H1 (cell line): Measurements from ENCODE around the gene HIC1. TPM values are rescaled to one million over a fixed set of nuclear protein-coding genes. Genes with fewer than 3 reads are reported as not detected.

Experiments
- CTCF ChIA-PET: fragments of 300-600 bp; sonication (Branson Sonifier 250); formaldehyde crosslinking; loops from one replicate; lab custom pipeline; 2021; ENCODE audit not compliant: partially characterized antibody; lab: Charles Lee
- POLR2A ChIA-PET: fragments of 300-600 bp; sonication (Branson Sonifier 250); formaldehyde crosslinking; loops from one replicate; lab custom pipeline; 2021; ENCODE audit warnings: inconsistent platforms; ENCODE audit not compliant: partially characterized antibody; lab: Charles Lee
- DNase-seq, 2 experiments: peaks; one replicate each; pipeline versions ENCODE4 v3.0.0 to v3.0.0-alpha.2; 2010 to 2022; ENCODE audit warnings: low spot score in 2 of 2, low read depth in 1 of 2, mixed read lengths in 1 of 2
- FAIRE-seq: peaks from 2 replicates; lab custom pipeline; 2011; peaks lifted over from hg19 to GRCh38; lab: Jason Lieb, UNC
- H2AFZ ChIP-seq: 2 replicates; pipeline ENCODE4 v1.8.1; 2012; ENCODE audit warnings: low read length, inconsistent platforms
- H2AK5ac ChIP-seq: 2 replicates; pipeline ENCODE4 v1.6.1; 2013; ENCODE audit warnings: low read depth, low read length
- H2BK120ac ChIP-seq: replicated peaks from 2 replicates; pipeline ENCODE3; 2013; ENCODE audit warnings: low read depth, low read length, inconsistent platforms
- H2BK12ac ChIP-seq: 2 replicates; pipeline ENCODE4 v1.6.1; 2013; ENCODE audit warnings: low read depth, low read length
- H2BK15ac ChIP-seq: 2 replicates; pipeline ENCODE4 v1.6.1; 2013; ENCODE audit warnings: low read length
- H2BK20ac ChIP-seq: 2 replicates; pipeline ENCODE4 v1.6.1; 2013; ENCODE audit warnings: low read length
- H2BK5ac ChIP-seq: 2 replicates; pipeline ENCODE4 v1.6.1; 2013; ENCODE audit warnings: low read depth, low read length
- H3K14ac ChIP-seq: 2 replicates; pipeline ENCODE4 v1.6.1; 2013; ENCODE audit warnings: inconsistent platforms; ENCODE audit not compliant: insufficient read length
- H3K18ac ChIP-seq: 2 replicates; pipeline ENCODE4 v1.6.1; 2013; ENCODE audit warnings: low read length; ENCODE audit errors: extremely low read depth
- H3K23ac ChIP-seq: 2 replicates; pipeline ENCODE4 v1.6.1; 2013; ENCODE audit warnings: inconsistent platforms; ENCODE audit not compliant: insufficient read length
- H3K23me2 ChIP-seq: 2 replicates; pipeline ENCODE4 v1.6.1; 2013; ENCODE audit warnings: low read depth, low read length
- H3K27ac ChIP-seq: 2 replicates; pipeline ENCODE4 v1.6.1; 2011; ENCODE audit warnings: low read depth, low read length, inconsistent platforms
- H3K27me3 ChIP-seq, 4 experiments: replicated peaks in 1 of 4; 1 replicate in 1 of 4; 2 replicates in 3 of 4; pipeline versions ENCODE4 v1.6.1 to v1.8.1; 2011 to 2013; ENCODE audit warnings: low read length in 3 of 4, mild to moderate bottlenecking in 3 of 4, inconsistent platforms in 2 of 4, mixed read lengths in 2 of 4, moderate library complexity in 1 of 4; ENCODE audit not compliant: control insufficient read depth in 3 of 4, insufficient read depth in 3 of 4; ENCODE audit errors: extremely low read depth in 1 of 4
- H3K36me3 ChIP-seq, 4 experiments: 2 replicates each; pipeline versions ENCODE4 v1.6.1 to v1.8.1; 2011 to 2013; ENCODE audit warnings: mild to moderate bottlenecking in 4 of 4, low read length in 3 of 4, moderate library complexity in 2 of 4, control low read depth in 1 of 4, inconsistent platforms in 1 of 4; ENCODE audit not compliant: insufficient read depth in 4 of 4, control insufficient read depth in 2 of 4
- H3K4ac ChIP-seq: replicated peaks from 2 replicates; pipeline ENCODE3; 2013; ENCODE audit warnings: low read length, low read depth, mixed read lengths, inconsistent platforms; ENCODE audit not compliant: insufficient read length
- H3K4me1 ChIP-seq, 4 experiments: replicated peaks in 1 of 4; 1 replicate in 1 of 4; 2 replicates in 3 of 4; pipeline versions ENCODE4 v1.6.1 to v1.8.1; 2011 to 2013; ENCODE audit warnings: low read length in 3 of 4, inconsistent platforms in 2 of 4, mixed read lengths in 1 of 4; ENCODE audit not compliant: insufficient read depth in 4 of 4, control insufficient read depth in 3 of 4
- H3K4me2 ChIP-seq, 2 experiments: 2 replicates each; pipeline versions ENCODE4 v1.6.1 to v1.8.1; 2011 to 2013; ENCODE audit warnings: low read depth in 2 of 2, low read length in 2 of 2, control low read depth in 1 of 2, inconsistent platforms in 1 of 2, mild to moderate bottlenecking in 1 of 2; ENCODE audit not compliant: insufficient read depth in 1 of 2
- H3K4me3 ChIP-seq, 4 experiments: fragments of 200-600, 300-600 bp in 1 of 4; sonication (generic), shearing (Covaris generic), sonication (Bioruptor Twin) in 1 of 4; 2 replicates each; pipeline versions ENCODE4 v1.5.1 to v1.8.1; 2011 to 2016; ENCODE audit warnings: low read length in 4 of 4, low read depth in 3 of 4, control low read depth in 2 of 4, inconsistent platforms in 2 of 4, mild to moderate bottlenecking in 2 of 4, mixed read lengths in 1 of 4, moderate library complexity in 1 of 4; ENCODE audit not compliant: insufficient read depth in 2 of 4; ENCODE audit errors: extremely low read depth in 1 of 4
- H3K56ac ChIP-seq: replicated peaks from 2 replicates; pipeline ENCODE3; 2013; ENCODE audit warnings: low read depth, mild to moderate bottlenecking, mixed read lengths, low read length, inconsistent platforms; ENCODE audit not compliant: insufficient read length
- H3K79me1 ChIP-seq: 2 replicates; pipeline ENCODE4 v1.6.1; 2013; ENCODE audit warnings: low read depth, low read length, control low read depth
- H3K79me2 ChIP-seq, 2 experiments: 2 replicates each; pipeline versions ENCODE4 v1.6.1 to v1.8.1; 2012 to 2013; ENCODE audit warnings: low read length in 2 of 2, mild to moderate bottlenecking in 2 of 2, inconsistent platforms in 1 of 2; ENCODE audit not compliant: insufficient read depth in 2 of 2, control insufficient read depth in 1 of 2
- H3K9ac ChIP-seq, 4 experiments: replicated peaks in 1 of 4; 1 replicate in 1 of 4; 2 replicates in 3 of 4; pipeline versions ENCODE4 v1.6.1 to v1.8.1; 2011 to 2013; ENCODE audit warnings: low read depth in 3 of 4, low read length in 3 of 4, control low read depth in 2 of 4, mild to moderate bottlenecking in 2 of 4, moderate library complexity in 2 of 4, inconsistent platforms in 1 of 4; ENCODE audit errors: extremely low read depth in 1 of 4
- H3K9me3 ChIP-seq, 2 experiments: 2 replicates each; pipeline versions ENCODE4 v1.6.1 to v1.8.1; 2012 to 2013; ENCODE audit warnings: mild to moderate bottlenecking in 2 of 2, moderate library complexity in 2 of 2, control low read depth in 1 of 2, inconsistent platforms in 1 of 2, low read depth in 1 of 2, low read length in 1 of 2, mixed read lengths in 1 of 2; ENCODE audit not compliant: insufficient read depth in 2 of 2
- H4K20me1 ChIP-seq, 2 experiments: replicated peaks in 1 of 2; 2 replicates each; pipeline versions ENCODE3 to v1.8.1; 2011 to 2013; ENCODE audit warnings: inconsistent platforms in 2 of 2, low read length in 2 of 2, mild to moderate bottlenecking in 1 of 2; ENCODE audit not compliant: insufficient read depth in 2 of 2, control insufficient read depth in 1 of 2
- H4K5ac ChIP-seq: 2 replicates; pipeline ENCODE4 v1.6.1; 2013; ENCODE audit warnings: low read length, low read depth, mixed read lengths, inconsistent platforms; ENCODE audit not compliant: insufficient read length
- H4K8ac ChIP-seq: 2 replicates; pipeline ENCODE4 v1.8.0; 2013; ENCODE audit warnings: mild to moderate bottlenecking, moderate library complexity, low read length, inconsistent platforms; ENCODE audit not compliant: insufficient read depth; ENCODE audit errors: extremely low read depth
- H4K91ac ChIP-seq: replicated peaks from 2 replicates; pipeline ENCODE3; 2013; ENCODE audit warnings: low read length, mixed read lengths, inconsistent platforms; ENCODE audit not compliant: insufficient read length
- BACH1 ChIP-seq: IDR thresholded peaks from 2 replicates; pipeline ENCODE4 v1.6.1; 2012; ENCODE audit warnings: low read length, improper control_type of control experiment
- EZH2 ChIP-seq: fragments of 200-600 bp; sonication (generic); IDR thresholded peaks from 2 replicates; pipeline ENCODE4 v1.7.1; 2012; ENCODE audit warnings: low read depth, mild to moderate bottlenecking, moderate library complexity, low read length, inconsistent platforms; ENCODE audit not compliant: severe bottlenecking
- KDM4A ChIP-seq: IDR thresholded peaks from one replicate; pipeline ENCODE4 v1.7.1; 2012; ENCODE audit warnings: low read depth, mild to moderate bottlenecking, moderate library complexity, low read length, inconsistent platforms; ENCODE audit not compliant: severe bottlenecking
- RNF2 ChIP-seq: fragments of 200-900, 300-1000 bp; sonication (generic); IDR thresholded peaks from 2 replicates; pipeline ENCODE4 v1.7.1; 2016; ENCODE audit warnings: borderline replicate concordance, low read depth, mild to moderate bottlenecking, antibody characterized with exemption, low read length; ENCODE audit not compliant: poor library complexity, severe bottlenecking; ENCODE audit errors: missing control alignments
- SP1 ChIP-seq: IDR thresholded peaks from 2 replicates; pipeline ENCODE4 v1.6.1; 2011; ENCODE audit warnings: low read depth, low read length
- SUZ12 ChIP-seq: fragments of 200-600 bp; sonication (generic); IDR thresholded peaks from 2 replicates; pipeline ENCODE4 v1.6.1; 2012; ENCODE audit warnings: mild to moderate bottlenecking, inconsistent platforms, low read length, moderate library complexity, mixed read lengths
- WGBS, 2 experiments: shearing (Covaris generic) in 1 of 2; methylation state at CpG; one replicate each; pipeline versions ENCODE4 v1.1.6 to v1.1.7; 2013 to 2015; ENCODE audit warnings: low lambda C conversion rate in 2 of 2, mixed read lengths in 2 of 2, inconsistent platforms in 1 of 2, low coverage in 1 of 2, missing lambda C conversion rate in 1 of 2; ENCODE audit not compliant: insufficient replicate concordance in 2 of 2, insufficient coverage in 1 of 2, insufficient read length in 1 of 2; ENCODE audit errors: extremely low coverage in 1 of 2, missing lambda C conversion rate in 1 of 2; 5-methylcytosine and 5-hydroxymethylcytosine counted together
- polyA plus RNA-seq, 7 experiments: library from polyadenylated mRNA; depleted of rRNA in 3 of 7; stranded (reverse) in 5 of 7; unstranded in 2 of 7; fragments of >200 nt in 5 of 7; fragments of 200-250 nt in 2 of 7; gene quantifications; 1 replicate in 5 of 7; 2 replicates in 1 of 7; 4 replicates in 1 of 7; pipeline versions ENCODE4 v1.2.1 to v1.2.3, GENCODE V29; 2011 to 2013; ENCODE audit warnings: missing spikeins in 2 of 7, mixed read lengths in 2 of 7
- total RNA-seq: library from RNA; stranded (reverse); fragmentation: NEBNext Ultra II Directional; extraction: Animal tissue kit (Norgen Biotek cat#: 25700); gene quantifications from 2 replicates; pipeline ENCODE4 v1.2.1, GENCODE V29; 2021
- TF ChIP-seq, protein P1 (sequence below), 3 experiments: IDR thresholded peaks; 1 replicate in 2 of 3; 2 replicates in 1 of 3; pipeline versions ENCODE4 v1.5.1 to v1.6.1; 2011; ENCODE audit warnings: low read length in 3 of 3, mild to moderate bottlenecking in 3 of 3, inconsistent platforms in 2 of 3, low read depth in 1 of 3, moderate library complexity in 1 of 3; ENCODE audit not compliant: insufficient read depth in 1 of 3; ENCODE audit errors: control extremely low read depth in 1 of 3

The HIC1 gene
- total and polyA plus RNA-seq, 2 of the 8 experiments (the other 6 are each of a cell fraction or from before 2014, with no cell fraction given) = 0.06 to 0.09 TPM

GRCh38 chr17:2051061-2051932 is 3.6 kb upstream of the HIC1 start:
- no peak overlapping the region for H2AK5ac ChIP-seq
- H4K8ac ChIP-seq = peak overlapping the region; percentile 71; the same call in 1 of the 2 replicates
- H3K4me3 ChIP-seq = peak overlapping the region in 1 of 4 experiments; percentile 54; a peak in 2 of 8 replicates
- H3K79me1 ChIP-seq = no peaks in the 10 kb centered on the region
- peak overlapping the region; percentile 3 to 68; a peak in 3 of 4 replicates for H3K4me2 ChIP-seq
- peaks cover 0 to 10% (median 6%) of the 10 kb centered on the region in 4 experiments; a peak in 5 of 7 replicates for H3K4me1 ChIP-seq
- no peak overlapping the region for H4K91ac ChIP-seq
- peaks cover 9% of the 10 kb centered on the region; the same call in 1 of the 2 replicates for H3K23me2 ChIP-seq
- H3K23ac ChIP-seq = no peak overlapping the region
- peak in 1 of 2 experiments; percentile 55 for DNase-seq
- H3K14ac ChIP-seq = no peak overlapping the region
- ChIA-PET CTCF (interaction anchor here (0.6 to 2.5 kb wide), 7 partner anchors 10 to 194 kb away, joined by 3 to 10 read pairs (median 4); no protein-coding TSS in a partner anchor), POLR2A (interaction anchor here (0.6 to 0.8 kb wide), 2 partner anchors 12 to 24 kb away, joined by 3 read pairs; no protein-coding TSS in a partner anchor)
- H3K56ac ChIP-seq = no peak overlapping the region
- WGBS, 2 experiments = 13% methylated on average over 44 of the region's 81 CpGs; no CpG with 5 or more reads in 1 of the 2 experiments
- no peaks in the 10 kb centered on the region for H3K9me3 ChIP-seq
- no peak overlapping the region for H2BK5ac ChIP-seq
- H2BK20ac ChIP-seq = no peak overlapping the region
- H2BK12ac ChIP-seq = peak overlapping the region; percentile 27; the same call in 1 of the 2 replicates
- H3K18ac ChIP-seq = no peak overlapping the region
- no peak overlapping the region for H3K4ac ChIP-seq
- H3K79me2 ChIP-seq = no peaks in the 10 kb centered on the region
- peaks cover 12 to 16% of the 10 kb centered on the region in 2 experiments for H4K20me1 ChIP-seq
- no peak overlapping the region for H2BK120ac ChIP-seq
- H3K9ac ChIP-seq = no peak overlapping the region
- H4K5ac ChIP-seq = no peak overlapping the region
- 0 out of 2 replicates have a peak overlapping the region, but pooled peaks have one; percentile 29 for H2BK15ac ChIP-seq
- no peak overlapping the region for H2AFZ ChIP-seq
- H3K36me3 ChIP-seq = peaks cover 0 to 6% (median 0%) of the 10 kb centered on the region in 4 experiments; a peak in 1 of 8 replicates
- H3K27ac ChIP-seq = no peak overlapping the region
- H3K27me3 ChIP-seq = peaks cover 59 to 84% (median 80%) of the 10 kb centered on the region in 4 experiments
- FAIRE-seq = no peak
- TF ChIP-seq SUZ12 (peak; percentile 90), RNF2 (peak; percentile 41), SP1 (no peak), BACH1 (no peak), KDM4A (peak; percentile 26), EZH2 (peak; percentile 88)
- TF ChIP-seq, protein P1, sequence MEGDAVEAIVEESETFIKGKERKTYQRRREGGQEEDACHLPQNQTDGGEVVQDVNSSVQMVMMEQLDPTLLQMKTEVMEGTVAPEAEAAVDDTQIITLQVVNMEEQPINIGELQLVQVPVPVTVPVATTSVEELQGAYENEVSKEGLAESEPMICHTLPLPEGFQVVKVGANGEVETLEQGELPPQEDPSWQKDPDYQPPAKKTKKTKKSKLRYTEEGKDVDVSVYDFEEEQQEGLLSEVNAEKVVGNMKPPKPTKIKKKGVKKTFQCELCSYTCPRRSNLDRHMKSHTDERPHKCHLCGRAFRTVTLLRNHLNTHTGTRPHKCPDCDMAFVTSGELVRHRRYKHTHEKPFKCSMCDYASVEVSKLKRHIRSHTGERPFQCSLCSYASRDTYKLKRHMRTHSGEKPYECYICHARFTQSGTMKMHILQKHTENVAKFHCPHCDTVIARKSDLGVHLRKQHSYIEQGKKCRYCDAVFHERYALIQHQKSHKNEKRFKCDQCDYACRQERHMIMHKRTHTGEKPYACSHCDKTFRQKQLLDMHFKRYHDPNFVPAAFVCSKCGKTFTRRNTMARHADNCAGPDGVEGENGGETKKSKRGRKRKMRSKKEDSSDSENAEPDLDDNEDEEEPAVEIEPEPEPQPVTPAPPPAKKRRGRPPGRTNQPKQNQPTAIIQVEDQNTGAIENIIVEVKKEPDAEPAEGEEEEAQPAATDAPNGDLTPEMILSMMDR (IDR thresholded peaks at IDR 0.05; ENCODE audit: control extremely low read depth in 1 of 3, insufficient read depth in 1 of 3, low read depth in 1 of 3, low read length in 3 of 3) = no peak
